ENCODE results near the gene F7.
"Not testable (repeated sequence)": the region's sequence is repeated elsewhere in the genome, so short reads cannot be mapped to it uniquely, and the experiment has no call there.

Gene F7

DNA sequence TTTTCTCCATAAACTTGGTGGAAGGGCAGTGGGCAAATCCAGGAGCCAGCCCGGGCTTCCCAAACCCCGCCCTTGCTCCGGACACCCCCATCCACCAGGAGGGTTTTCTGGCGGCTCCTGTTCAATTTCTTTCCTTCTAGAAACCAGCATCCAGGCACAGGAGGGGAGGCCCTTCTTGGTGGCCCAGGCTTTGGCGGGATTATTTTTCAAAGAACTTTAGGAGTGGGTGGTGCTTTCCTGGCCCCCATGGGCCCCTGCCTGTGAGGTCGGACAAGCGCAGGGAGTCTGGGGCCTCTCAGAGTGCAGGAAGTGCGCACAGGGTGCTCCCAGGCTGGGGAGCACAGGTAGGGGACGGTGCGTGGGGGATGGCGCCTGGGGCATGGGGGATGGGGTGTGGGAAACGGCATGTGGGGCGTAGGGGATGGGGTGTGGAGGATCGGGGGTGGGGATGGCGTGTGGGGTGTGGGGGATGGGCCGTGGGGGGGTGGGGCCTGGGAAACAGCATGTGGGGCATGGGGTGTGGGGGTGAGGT lies 396 bp downstream of the F7 start:
- DNase-seq = no peak

GRCh38 chr13:113106711-113107351 lies 1.2 kb downstream of the F7 start:
- no peak for DNase-seq

GRCh38 chr13:113108521-113108920 lies 2.9 kb downstream of the F7 start:
- not testable (repeated sequence) for DNase-seq

DNA sequence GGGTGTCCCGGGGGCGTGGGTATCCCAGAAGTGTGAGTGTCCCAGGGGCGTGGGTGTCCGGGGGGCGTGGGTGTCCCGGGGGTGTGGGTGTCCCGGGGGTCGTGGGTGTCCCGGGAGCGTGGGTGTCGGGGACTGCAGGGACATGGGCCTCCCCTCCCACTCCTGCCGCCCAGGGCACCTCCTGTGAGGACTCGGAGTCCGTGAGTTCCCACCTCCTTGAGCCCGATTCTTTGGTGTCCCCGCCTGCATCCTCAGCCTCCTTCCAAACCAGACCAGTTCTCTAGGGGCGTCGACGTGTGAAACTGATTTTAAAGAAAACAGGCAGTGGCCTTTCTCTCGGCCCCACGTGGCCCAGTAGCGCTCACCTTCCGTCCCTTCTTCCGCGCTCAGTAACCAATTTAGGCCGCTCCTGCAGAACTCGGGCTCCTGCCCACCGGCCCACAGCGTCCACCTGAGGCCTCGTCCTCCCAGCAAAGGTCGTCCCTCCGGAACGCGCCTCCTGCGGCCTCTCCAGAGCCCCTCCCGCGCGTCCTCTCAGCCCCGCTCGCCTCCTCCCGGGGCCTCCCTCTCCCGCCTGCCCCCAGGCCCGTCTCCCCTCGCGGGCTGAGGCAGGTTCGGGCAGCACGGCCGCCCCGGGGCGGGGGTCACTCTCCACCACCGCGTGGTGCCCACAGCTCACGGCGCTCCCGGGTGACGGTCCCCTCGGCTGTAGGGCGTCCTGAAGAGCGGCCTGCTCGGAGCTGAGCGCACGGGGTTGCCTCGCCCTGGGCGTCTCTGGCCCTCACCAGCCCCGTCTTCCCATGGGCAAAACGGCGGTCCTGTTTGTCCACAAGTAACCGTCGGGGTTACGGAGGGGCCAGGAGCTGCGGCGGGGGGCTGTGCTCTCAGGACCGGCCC lies 3.8 kb downstream of the F7 start:
- no peak for DNase-seq

- DNase-seq = no peak
Observed at GRCh38 chr13:113110048-113110851, 4.7 kb downstream of the F7 start.

DNA sequence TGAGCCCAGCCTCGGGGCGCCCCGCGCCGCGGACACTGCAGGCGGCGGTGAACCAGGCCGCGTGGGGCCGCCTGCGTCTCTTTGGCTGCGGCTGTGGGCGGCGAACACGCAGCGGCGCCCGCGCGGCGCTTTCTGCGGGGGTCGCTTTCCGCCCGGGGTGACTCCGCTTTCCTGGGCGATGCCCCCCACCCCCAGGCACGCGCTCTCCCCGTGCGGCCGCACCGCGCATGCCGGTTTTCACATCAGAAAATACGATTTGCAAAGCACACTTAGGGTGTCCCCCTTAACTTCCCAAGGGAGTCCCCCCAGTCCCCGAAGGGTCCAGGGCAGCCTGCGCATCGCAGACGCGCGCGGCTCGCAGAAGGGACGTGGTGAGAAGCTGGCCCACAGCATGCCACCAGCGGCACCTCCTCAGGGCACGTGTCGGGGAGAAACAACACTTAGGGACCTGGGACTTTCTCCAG lies 5.3 kb downstream of the F7 start:
- no peak for DNase-seq

DNA sequence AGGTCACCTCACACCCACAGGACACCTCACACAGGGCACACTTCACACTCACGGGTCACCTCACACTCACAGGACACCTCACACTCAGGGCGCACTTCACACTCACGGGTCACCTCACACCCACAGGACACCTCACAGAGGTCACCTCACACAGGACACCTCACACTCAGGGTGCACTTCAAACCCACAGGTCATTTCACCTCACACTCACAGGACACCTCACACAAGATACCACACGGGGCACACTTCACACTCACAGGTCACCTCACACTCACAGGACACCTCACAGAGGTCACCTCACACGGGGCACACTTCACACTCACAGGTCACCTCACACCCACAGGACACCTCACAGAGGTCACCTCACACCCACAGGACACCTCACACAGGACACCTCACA lies 6.2 kb downstream of the F7 start:
- DNase-seq = not testable (repeated sequence)

DNA sequence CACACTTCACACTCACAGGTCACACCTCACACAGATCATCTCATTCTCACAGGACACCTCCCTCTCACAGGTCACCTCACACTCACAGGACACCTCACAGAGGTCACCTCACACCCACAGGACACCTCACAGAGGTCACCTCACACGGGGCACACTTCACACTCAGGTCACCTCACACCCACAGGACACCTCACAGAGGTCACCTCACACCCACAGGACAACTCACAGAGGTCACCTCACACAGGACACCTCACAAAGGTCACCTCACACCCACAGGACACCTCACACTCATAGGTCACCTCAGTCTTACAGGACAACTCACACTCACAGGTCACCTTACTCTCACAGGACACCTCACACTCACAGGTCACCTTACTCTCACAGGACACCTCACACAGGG lies 6.9 kb downstream of the F7 start:
- not testable (repeated sequence) for DNase-seq

DNA sequence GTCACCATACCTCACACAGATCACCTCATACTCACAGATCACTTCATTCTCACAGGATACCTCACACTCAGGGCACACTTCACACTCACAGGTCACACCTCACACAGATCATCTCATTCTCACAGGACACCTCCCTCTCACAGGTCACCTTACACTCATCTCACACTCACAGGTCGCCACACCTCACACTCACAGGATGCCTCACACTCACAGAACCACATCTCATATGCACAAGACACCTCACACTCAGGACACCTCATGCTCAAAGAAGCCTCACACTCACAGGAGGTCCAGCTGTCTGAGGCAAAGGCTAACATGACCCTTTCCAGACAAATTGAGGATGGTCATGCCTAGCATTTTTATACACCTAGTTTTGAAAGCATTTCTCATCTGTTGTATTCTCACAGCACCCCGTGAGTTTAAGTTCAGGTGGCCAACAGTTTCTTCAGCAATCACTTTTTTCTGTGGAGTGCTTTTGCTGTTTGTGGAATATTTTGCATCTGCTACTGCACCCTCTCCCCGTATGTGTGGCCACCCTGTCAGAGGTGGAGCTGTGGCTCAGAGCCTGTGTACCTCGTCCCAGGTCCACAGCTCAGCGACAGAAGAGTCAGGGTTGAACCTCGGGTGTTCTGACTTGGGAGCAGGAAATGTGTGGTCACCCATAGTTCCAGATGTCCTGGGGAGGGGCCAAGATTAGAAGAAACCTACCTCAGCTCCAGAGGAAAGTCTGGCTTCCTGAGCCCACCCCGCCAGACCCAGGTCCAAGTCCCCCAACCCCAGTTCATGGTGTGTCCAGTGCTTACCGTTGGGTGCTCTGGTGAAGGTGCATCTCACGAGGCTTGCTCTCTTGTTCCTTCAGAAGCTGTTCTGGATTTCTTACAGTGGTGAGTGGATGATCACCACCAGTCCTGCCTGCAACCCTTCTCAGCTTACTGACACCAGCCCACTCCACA lies 7.6 kb downstream of the F7 start:
- no peak for DNase-seq

DNA sequence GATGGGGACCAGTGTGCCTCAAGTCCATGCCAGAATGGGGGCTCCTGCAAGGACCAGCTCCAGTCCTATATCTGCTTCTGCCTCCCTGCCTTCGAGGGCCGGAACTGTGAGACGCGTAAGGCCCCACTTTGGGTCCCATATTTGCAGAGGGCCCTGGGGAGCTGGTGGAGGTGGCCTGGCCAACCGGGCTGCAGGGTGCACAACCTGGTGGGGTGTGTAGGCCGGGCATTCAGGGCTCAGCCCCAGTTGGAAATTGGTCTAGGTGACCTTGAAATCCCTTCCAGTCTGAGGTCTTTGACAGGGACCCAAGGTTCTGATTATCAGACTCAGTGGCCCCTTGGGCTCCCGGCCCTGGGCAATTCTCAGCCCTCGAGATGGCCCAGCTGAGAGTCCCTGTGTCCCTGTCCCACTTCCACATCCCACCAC lies 8.3 kb downstream of the F7 start:
- DNase-seq = no peak

- no peak for DNase-seq
Observed at GRCh38 chr13:113114511-113115362, 9.1 kb downstream of the F7 start.

DNA sequence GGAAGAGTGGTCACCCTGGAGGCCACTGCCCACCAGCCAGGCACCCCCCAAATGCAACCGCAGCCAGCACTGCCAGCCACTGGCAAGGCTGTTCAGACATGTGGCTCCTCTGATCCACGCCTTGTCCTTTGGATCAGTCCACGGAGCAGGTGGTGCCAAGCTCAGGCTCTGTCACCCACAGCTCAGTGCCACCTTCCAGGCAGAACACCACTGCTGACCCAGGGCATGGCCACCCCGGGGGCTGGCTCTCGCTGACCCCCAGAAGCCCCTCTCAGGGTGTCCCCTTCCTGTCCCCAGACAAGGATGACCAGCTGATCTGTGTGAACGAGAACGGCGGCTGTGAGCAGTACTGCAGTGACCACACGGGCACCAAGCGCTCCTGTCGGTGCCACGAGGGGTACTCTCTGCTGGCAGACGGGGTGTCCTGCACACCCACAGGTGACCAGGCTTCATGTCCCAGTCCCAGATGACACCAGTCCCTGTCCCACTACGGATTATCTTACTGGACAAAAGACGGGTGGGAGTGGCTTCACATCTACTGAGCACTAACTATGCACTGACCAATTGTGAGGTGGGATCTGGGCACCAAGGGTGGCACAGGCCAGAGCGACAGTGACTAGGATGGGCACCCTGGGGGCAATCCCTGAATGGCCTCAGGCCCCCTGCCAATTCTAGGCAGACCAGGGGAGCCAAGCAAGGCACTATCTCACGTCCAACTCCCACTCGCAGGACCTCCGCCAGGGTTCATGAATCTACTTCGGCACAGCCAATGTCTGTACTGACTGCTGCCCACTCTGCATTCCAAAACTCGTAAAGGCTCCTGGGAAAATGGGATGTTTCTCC lies 10.0 kb downstream of the F7 start:
- no peak for DNase-seq

DNA sequence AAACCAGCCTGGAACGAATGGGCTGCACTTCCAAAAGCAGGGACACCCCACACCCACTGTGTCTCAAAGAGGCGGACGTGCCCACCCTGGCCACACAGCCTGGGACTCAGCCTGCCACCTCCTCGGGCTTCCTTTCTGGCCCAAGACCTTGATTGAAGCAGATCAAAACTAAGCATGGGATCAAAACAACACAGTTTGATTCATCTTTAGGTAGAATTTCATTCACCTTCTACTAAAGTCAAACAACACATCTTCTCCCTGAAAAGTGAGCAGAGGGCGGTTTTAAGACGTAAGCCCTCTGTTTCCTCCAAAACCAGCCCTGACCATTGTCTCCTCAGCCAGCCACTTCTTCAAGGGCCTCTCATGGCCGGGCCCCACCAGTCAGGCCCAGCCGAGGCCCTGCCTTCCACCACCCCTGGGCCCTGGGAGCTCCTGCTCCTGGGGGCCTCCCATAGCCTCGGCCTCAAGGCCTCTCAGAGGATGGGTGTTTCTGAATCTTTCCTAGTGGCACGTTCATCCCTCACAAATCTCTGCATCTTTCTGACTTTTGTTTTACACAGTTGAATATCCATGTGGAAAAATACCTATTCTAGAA lies 10.7 kb downstream of the F7 start:
- DNase-seq = no peak

DNA sequence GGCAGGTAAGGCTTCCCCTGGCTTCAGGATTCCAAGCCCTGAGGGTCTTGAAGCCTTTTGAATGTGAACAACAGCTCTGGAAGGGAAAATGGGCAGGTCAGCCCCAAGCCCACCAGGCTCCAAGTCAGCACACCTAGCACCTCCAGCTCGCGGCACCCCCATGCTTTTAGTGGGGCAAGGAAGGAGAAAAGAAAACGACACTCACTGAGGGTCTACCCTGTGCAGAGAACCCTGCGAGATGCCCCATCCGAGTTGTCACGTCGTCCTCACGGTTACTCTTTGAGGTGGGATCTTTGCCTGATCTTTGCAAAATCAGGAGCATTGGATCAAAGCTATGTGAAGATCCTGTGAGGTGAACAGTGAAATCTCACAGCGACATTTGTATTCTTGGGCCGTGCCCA lies 11.3 kb downstream of the F7 start:
- no peak for DNase-seq

GRCh38 chr13:113117335-113117872 lies 11.8 kb downstream of the F7 start:
- no peak for DNase-seq

GRCh38 chr13:113117911-113118260 lies 12.3 kb downstream of the F7 start:
- no peak for DNase-seq

DNA sequence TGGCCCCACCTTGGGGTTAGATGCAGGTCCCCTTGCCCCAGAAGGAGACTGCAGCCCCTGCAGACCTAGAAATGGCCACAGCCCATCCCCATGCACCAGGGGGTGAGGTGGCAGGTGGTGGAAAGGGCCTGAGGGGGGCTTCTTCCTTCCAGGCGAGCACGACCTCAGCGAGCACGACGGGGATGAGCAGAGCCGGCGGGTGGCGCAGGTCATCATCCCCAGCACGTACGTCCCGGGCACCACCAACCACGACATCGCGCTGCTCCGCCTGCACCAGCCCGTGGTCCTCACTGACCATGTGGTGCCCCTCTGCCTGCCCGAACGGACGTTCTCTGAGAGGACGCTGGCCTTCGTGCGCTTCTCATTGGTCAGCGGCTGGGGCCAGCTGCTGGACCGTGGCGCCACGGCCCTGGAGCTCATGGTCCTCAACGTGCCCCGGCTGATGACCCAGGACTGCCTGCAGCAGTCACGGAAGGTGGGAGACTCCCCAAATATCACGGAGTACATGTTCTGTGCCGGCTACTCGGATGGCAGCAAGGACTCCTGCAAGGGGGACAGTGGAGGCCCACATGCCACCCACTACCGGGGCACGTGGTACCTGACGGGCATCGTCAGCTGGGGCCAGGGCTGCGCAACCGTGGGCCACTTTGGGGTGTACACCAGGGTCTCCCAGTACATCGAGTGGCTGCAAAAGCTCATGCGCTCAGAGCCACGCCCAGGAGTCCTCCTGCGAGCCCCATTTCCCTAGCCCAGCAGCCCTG lies 12.8 kb downstream of the F7 start:
- no peak for DNase-seq

GRCh38 chr13:113119166-113119821 lies 13.7 kb downstream of the F7 start:
- DNase-seq = no peak

Data from NCI-H2029 treated with DMSO at 0.1 percent for 48 hours (cell line).